ENCODE measurements around the gene GORASP2.

GRCh38 chr2:170991398-170992182, 62.5 kb downstream of the GORASP2 start:
- TF ChIP-seq ATF3 (CRISPR knock-in tag; conservative IDR thresholded peaks at IDR 0.05) (no peak), AR (CRISPR knock-in tag; IDR thresholded peaks at IDR 0.05) (no peak), CTCF (IDR thresholded peaks at IDR 0.05) (no peak)

All from WTC11 (cell line).